ENCODE measurements around the gene IDI2.
A peak's percentile ranks its signal among the peaks of the same experiment; 100 is the strongest.
"Not testable (repeated sequence)": the region's sequence is repeated elsewhere in the genome, so short reads cannot be mapped to it uniquely, and the experiment has no call there.

IDI2 gene

DNA sequence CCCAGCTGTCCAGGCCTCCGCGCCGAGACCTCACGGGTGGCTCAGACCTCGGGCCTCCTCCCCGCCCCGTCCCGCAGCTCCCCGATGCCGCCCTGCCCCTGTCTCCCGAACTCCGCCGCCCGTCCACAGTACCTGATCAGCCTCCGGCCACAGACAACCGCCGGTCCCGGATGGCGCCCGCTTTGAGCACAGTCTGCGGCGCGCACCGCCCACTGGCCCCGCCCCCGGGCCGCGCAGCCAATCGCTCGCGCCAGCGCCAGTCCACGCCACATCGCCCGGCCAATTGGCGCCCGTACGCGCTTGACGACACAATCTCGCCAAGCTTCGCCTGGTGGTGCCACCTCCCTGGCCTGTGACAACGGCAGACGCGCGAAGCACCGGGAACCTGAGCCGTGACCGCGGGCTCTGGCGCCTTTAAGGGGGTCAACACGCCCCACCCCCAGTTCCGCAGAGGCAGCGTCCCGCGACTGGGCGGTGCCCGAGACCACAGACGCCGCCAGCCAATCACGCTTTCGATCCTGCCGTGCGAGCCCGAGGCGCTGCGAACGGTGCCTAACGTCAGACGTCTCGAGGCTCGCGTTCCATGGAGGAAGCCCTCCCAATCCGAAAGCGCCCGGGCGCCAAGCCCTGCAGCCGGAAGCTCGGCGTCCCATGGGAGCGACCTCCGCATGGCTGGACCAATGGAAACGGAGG lies 23.2 kb upstream of the IDI2 start, which contains the start of gene IDI1:
Gene IDI1 (minus strand): TSS at position 388 of the 693 bp plus-strand sequence. CDS start 116 bp downstream, at position 272.
- FAIRE-seq (peak; percentile 95), DNase-seq (ENCODE audit: extremely low spot score, insufficient read length, low read depth) (peak; percentile 89)

DNA sequence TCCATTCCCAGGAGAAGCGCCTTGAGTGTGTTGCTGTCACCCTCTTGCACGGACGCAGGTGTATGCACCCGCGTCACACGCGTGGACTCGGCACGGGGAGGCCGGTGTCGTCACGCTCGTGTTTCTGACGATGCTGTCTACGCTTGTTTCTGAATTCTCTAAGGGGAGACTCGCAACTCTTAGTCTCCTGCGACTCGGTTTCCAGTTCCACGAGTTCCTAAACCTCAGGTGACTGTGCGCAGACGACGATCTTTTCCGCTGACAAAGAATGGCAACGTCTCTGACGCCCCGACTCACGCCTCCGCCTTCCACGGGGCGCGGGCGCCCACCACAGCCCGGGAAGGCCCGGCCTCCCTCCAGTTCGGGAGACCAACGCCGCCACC lies 22.7 kb upstream of the IDI2 start:
- no peak for DNase-seq (ENCODE audit: extremely low spot score, insufficient read length, low read depth)

DNA sequence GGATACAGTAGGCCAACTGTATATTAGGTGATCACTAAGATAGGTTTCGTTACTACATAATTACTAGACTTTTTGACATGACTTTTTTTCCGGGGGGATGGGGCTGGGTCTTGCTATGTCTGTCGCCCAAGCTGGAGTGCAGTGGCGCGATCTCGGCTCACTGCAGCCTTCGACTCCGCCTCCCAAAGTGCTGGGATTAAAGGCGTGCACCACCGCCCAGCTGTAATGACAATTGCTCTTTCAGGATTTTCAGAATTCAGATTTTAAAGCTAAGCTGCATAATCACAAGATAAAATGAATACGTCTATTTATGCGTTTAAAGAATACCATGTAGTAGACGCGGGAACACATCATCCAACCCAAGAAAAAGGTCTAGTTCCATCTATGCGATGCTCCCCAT lies 22.3 kb upstream of the IDI2 start:
- FAIRE-seq: no peak
- no peak for DNase-seq (ENCODE audit: extremely low spot score, insufficient read length, low read depth)

More for the DNA sequence above, 22.7 kb upstream of the IDI2 start:
- no peak for FAIRE-seq

DNA sequence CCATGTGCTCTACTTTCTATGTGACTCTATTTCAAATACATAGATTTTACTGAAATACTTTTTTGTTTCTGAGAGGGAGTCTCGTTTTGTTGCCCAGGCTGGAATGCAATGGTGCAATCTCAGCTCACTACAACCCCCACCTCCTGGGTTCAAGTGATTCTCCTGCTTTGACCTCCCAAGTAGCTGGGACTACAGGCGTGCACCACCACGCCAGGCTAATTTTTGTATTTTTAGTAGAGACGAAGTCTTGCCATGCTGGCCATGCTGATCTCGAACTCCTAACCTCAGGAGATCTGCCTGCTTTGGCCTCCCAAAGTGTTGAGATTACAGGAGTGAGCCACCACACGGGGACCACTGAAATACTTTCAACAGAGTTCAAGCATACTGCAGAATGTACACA lies 19.8 kb upstream of the IDI2 start:
- DNase-seq (ENCODE audit: extremely low spot score, insufficient read length, low read depth): no peak
- FAIRE-seq: no peak

DNA sequence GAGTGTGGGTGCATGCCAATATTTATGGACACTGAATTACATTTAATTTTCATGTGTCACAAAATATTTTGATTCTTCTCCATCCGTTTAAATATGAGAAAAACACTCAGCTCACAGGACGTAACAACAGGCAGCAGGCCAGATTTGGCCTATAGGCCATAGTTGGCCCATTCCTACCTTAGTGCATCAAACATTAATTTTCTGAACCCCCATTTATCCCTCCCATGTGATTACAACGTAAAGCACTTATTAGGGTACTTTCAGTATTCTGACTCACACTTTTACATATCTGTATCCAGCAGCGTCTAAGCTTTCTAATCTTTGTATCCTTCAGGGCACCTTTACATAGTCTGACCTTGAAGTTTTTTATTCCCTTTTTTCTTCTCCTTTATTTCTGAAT lies 19.3 kb upstream of the IDI2 start:
- FAIRE-seq (no peak), DNase-seq (ENCODE audit: extremely low spot score, insufficient read length, low read depth) (no peak)

DNA sequence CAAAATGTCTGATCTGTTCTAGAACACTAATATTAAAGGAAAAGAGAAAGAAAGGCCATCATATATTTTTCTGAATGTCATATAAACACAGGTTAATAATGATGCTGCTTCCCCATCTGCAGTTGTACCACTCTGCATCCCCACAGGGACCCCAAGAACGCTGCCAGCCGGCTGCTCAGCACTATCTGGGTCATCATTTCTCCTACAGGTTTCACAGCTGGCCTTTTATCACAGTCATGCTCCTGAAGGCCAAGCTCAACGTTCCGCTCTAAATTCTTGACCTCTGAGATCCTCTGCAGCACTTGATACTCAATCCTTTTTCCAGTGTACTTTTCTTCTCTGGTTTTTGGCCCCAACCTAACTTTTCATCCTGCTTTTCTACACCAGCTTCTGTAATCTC lies 18.5 kb upstream of the IDI2 start:
- DNase-seq (ENCODE audit: extremely low spot score, insufficient read length, low read depth) (no peak), FAIRE-seq (no peak)

DNA sequence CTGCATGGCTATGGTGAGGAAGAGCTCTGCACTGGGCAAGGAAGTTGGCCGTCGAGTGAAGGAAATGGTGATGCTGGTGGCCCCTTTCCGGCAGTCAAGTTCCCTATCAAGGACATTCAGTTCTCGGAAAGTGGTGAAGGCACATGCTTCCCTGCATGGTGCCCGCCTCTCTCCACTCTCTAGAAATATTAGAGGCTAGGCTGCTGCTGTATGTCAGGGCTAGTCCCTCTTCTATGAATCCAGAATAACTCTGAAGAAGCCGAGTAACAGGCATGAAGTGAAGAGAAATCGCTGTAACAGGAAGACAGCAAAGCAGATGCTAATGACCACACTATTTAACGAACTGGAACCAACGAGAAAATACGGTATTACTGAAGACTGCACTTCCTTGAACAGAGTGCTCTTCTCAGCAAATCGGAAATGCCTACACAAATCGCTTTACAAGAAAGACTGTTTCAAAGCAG lies 17.9 kb upstream of the IDI2 start:
- DNase-seq (ENCODE audit: extremely low spot score, insufficient read length, low read depth): no peak
- FAIRE-seq: peak; percentile 96

DNA sequence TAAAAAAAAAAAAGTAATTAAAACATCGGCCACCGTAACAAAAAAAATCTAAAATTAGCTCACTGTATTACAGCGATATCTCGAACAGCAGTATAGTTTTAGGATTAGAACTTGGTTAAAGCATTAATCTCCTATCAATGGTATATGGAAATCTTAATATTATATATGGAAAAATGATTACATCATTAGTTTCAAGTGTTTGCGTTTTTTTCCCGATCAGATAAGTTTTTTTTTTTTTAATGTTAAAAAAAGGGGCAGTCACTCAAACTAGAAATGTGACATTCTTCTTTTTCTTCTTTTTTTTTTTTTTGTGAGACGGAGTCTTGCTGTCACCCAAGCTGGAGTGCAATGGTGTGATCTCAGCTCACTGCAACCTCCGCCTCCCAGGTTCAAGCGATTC lies 15.9 kb upstream of the IDI2 start:
- FAIRE-seq (no peak), DNase-seq (ENCODE audit: extremely low spot score, insufficient read length, low read depth) (no peak)

DNA sequence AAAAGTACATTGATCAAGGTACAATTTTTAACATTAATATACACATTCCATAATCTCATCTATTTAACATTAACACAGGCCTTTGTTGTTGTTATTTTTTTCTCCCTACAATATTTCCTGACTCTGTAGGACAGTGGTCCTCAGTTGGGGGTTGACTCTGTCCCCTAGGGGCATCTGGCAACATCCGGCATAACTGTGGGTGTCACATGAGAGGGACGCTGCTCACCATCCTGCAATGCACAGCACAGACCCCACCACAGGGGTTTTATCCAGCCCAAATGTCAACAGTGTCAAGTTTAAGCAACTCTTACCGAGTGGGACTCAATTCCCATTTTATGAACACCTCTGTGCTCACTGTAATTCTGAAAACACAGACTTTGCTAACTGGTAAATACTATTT lies 14.5 kb upstream of the IDI2 start:
- no peak for DNase-seq (ENCODE audit: extremely low spot score, insufficient read length, low read depth)
- FAIRE-seq: no peak

DNA sequence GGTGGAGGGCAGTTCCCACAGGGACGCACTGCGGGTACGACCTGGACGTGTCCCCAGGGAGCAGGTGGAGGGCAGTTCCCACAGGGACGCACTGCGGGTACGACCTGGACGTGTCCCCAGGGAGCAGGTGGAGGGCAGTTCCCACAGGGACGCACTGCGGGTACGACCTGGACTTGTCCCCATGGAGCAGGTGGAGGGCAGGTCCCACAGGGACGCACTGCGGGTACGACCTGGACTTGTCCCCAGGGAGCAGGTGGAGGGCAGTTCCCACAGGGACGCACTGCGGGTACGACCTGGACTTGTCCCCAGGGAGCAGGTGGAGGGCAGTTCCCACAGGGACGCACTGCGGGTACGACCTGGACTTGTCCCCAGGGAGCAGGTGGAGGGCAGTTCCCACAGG lies 13.1 kb upstream of the IDI2 start:
- FAIRE-seq; DNase-seq (ENCODE audit: extremely low spot score, insufficient read length, low read depth): not testable (repeated sequence)

DNA sequence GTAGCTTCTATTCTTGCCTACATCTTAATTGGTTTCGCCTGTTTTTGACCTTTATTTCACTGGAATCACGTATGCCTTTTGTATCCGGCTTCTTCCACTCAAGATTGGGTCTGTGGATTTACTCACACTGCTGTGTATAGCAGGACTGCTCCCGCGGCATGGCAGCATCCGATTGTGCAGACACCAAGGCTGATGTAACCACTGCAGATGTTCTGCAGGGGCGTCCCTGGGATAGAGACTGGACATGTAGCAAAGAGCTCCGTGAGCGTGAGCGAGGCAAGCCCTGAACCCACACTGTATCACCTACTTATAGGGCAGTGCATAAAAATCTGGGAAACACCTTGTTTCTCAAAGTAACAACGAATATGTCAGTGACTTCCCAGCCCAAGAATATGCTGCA lies 11.4 kb upstream of the IDI2 start:
- DNase-seq (ENCODE audit: extremely low spot score, insufficient read length, low read depth) (no peak), FAIRE-seq (no peak)

DNA sequence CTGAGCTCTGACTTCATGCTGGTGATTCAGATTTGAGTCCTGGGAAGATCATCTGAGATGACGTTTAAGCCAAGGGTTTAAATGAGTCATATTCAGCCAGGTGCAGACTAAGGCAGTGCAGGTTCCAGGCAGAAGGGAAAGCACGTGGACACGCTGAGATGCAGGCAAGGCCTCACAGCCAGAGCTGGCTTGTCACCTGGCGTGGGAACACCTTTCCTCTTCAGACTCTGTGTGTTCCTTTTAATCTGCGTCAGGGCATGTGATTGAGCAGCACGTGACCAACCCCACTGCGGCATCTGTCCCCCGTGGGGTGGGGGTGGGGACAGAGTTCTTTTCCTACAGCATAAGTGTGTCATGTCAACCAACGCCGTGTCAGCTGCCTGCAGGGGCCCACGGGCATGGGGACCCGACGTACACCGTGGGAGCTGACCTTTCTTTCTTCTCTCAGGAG lies 10.7 kb upstream of the IDI2 start:
- DNase-seq (ENCODE audit: extremely low spot score, insufficient read length, low read depth) (no peak), FAIRE-seq (no peak)

DNA sequence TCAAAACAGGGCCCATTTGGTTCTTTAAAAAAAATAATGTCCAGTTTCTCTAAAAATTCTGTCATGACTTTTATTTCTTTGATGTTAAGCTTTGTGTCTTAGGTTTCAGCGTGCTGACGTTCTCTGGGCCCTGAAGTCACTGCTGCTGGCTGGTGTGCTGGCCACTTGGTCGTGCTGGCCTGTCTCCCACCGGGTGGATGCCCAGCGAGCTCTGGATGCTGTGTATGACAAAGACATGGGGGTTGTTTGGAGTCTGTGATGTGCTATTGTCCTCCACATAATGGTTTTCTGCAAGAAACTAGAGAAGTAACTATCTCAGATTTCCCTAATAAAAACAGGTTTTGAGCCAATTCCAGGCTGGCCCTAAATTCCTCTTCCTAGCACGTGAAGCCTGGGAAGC lies 9.5 kb upstream of the IDI2 start:
- FAIRE-seq: no peak
- no peak for DNase-seq (ENCODE audit: extremely low spot score, insufficient read length, low read depth)

DNA sequence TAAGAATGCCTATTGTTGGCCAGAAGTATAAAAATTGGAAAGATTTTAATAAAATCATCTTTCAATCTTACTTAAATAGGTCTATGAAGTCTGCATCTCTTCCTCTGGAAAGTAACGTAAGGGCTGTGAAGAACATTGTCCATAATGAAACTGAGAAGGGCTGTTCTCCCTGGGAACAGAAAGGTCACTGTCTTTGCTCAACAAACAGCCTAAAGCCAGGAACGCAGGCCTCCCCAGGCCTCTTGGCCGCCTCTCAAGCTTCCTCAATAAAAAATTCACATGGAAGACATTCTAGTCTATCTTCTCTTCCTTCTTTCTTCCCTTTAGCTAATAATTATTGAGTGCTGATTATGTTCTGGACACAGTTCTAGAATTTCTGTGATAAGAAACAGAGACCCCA lies 9.1 kb upstream of the IDI2 start:
- FAIRE-seq (no peak), DNase-seq (ENCODE audit: extremely low spot score, insufficient read length, low read depth) (no peak)

DNA sequence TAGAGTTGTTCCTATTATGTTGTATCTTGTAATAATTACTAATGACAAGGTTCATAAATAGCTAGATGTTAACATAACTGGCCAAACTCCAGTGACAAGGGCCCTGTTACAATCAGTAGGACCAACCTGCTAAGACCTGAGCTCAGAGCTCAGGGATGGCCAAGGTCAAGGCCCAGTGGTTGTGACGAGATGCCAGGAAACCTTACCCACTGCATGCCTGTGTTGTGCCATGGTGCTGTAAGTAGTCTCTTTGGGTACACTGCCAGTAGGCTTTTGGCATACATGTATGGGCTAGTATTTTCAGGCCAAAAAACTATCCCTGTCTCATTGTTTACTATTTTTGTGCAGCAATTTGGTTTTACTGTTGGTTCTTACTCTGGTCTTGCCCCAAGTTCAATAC lies 7.9 kb upstream of the IDI2 start:
- no peak for FAIRE-seq
- DNase-seq (ENCODE audit: extremely low spot score, insufficient read length, low read depth): no peak

DNA sequence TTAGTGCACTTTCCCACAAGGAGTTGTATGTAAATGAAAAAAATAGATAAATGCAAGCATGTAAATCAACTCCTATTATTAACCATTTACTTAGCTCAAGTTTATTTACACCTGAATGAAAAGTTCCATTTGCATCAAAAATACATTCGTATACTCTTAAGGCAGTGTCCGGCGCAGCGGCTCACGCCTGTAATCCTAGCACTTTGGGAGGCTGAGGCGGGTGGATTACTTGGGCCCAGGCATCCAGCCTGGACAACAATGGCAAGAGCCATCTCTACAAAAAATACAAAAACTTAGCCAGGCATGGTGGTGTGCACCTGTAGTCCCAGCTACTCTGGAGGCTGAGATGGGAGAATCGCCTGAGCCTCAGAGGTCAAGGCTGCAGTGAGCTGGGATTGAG lies 4.2 kb upstream of the IDI2 start:
- DNase-seq (ENCODE audit: extremely low spot score, insufficient read length, low read depth): no peak
- FAIRE-seq: no peak

DNA sequence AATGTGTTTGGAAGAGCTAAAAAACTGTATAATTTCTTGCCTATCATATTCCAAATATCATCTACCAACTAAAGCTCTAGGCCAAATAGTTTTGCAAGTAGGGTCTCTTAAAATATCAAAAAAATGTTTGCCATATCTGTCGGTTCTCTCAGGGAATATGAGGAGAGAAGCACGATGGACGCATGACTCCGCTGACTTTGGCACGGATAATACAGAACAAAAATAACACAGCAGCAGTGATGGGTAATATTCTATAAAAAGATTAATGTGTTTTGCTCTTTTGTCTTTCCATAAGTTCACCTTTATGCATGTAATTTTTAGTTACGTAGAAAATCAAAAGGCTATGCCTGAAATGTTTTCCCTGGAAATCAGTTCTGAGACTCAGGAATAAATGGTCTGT lies 919 bp upstream of the IDI2 start:
- DNase-seq (ENCODE audit: extremely low spot score, insufficient read length, low read depth): no peak
- FAIRE-seq: no peak

DNA sequence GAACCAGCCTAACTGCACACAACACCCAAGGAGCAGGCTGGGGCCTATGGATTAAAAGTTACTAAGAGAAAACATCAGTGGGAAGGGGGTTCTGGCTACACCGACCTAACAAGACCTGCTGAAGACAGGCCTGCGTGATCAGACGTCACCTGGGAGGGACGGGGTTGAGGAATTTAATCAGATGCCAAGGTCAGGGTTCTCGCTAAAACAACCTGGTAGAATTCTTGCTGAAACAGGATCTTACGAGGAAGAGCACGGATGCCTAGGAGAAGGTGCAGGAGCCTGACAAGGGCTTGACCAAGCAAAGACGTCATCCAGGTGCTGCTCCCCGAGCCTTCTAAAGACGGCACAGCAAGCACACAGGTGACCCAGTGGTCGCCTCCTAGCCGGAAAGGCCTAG lies 1.6 kb downstream of the IDI2 start:
- no peak for DNase-seq (ENCODE audit: extremely low spot score, insufficient read length, low read depth)
- FAIRE-seq: no peak

DNA sequence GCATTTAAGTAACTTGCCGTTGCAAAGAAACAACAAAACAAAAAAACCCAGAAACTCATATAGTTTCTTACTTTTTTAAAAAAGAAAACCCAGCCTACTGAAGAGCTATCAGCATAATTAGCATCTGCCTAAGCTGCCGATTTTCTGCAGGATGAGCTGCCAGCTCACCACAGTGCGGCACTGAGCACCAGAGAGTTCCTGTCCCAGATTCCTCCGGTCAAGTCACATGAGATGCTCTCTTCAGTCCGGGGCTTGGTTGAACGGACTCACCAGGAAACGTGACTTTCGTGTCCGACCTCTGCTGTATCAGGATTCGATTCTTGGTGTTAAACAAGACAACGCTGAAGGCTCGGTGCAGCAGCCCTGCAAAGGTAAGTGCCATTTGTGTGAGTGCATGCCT lies 3.2 kb downstream of the IDI2 start:
- FAIRE-seq (no peak), DNase-seq (ENCODE audit: extremely low spot score, insufficient read length, low read depth) (no peak)

DNA sequence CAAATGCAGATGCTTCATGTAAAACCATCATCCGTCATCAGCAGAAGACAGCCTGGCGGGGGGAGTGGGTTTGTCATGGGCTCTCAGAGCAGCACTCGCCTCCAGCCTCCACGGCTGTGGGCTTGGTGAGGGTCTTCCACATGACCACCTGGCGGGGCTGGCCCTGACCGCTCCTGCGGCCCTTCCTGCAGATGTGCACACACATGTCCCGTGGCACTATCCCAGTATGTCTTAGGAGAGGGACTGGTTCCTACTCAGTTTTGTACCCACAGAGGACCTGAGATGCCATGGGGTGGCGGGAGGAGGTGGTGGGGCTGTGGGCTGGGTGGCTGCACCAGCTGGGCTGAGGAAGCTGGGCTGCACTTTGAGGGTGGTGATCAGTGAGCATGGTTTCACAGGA lies 4.7 kb downstream of the IDI2 start:
- no peak for DNase-seq (ENCODE audit: extremely low spot score, insufficient read length, low read depth)
- no peak for FAIRE-seq

DNA sequence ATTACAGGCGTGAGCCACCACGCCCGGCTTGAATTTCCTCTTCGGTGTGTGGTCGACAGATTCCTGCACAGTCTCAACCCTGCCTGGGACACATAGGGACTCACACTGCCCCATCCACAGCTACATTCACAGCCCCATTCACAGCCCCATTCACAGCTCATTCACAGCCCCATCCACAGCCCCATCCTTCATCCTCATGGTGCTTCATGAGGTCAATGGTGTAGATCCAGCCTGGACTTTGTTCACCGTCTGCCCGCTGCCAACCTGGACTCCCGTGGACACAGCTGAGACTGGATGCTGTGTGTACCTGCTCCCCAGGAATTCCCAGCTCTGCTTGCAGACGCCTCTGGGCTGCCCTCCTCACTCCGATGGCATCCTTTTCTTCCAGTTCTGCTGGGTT lies 5.2 kb downstream of the IDI2 start:
- no peak for FAIRE-seq

DNA sequence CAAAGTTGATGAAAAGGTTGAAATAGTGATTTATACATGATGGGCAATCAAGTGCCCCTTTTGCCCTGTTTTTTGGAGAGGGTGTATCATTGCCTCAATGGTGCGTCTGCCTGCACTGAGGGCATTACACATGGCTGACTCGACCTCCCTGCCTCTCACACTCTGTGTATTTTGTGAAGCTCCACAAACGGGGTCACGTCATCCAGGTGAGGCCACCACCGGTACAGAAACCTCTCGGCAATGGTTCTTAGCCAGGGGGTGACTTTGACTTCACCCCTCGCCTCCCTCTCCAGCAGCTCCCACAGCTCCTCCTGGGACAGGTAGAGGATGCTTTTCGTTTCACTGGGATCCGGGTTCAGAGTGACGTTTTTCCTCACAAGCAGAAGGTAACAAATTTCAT lies 6.3 kb downstream of the IDI2 start:
- DNase-seq (ENCODE audit: extremely low spot score, insufficient read length, low read depth) (no peak), FAIRE-seq (no peak)

More for the DNA sequence above, 5.2 kb downstream of the IDI2 start:
- DNase-seq (ENCODE audit: extremely low spot score, insufficient read length, low read depth): no peak
